Sigmoid colon (tissue), 7 donors: ENCODE data around the gene FBXL7. TPM values are rescaled to one million over a fixed set of nuclear protein-coding genes. Genes with fewer than 3 reads are reported as not detected.

Experiments used
- DNase-seq: peaks from one replicate; pipeline ENCODE4 v3.0.0-alpha.2; 2019
- H3K27ac ChIP-seq, 4 donors: fragments of 200-600 bp; sonication (generic); one replicate each; pipeline ENCODE4 v1.5.1; 2016 to 2019; ENCODE audit warnings: mild to moderate bottlenecking in 1 of 4
- H3K27me3 ChIP-seq, 3 donors: fragments of 200-600 bp; sonication (generic); one replicate each; pipeline ENCODE4 v1.5.1; 2019; ENCODE audit warnings: mild to moderate bottlenecking in 1 of 3
- H3K36me3 ChIP-seq, 4 donors: fragments of 200-600 bp; sonication (generic); one replicate each; pipeline ENCODE4 v1.5.1; 2016 to 2019
- H3K4me1 ChIP-seq, 4 donors: fragments of 200-600 bp; sonication (generic); one replicate each; pipeline ENCODE4 v1.5.1; 2017 to 2019
- H3K4me3 ChIP-seq, 4 donors: fragments of 200-600 bp; sonication (generic); one replicate each; pipeline ENCODE4 v1.5.1; 2017 to 2019; ENCODE audit warnings: mild to moderate bottlenecking in 2 of 4, moderate library complexity in 1 of 4
- H3K9me3 ChIP-seq, 4 donors: fragments of 200-600 bp in 3 of 4; sonication (generic) in 3 of 4; one replicate each; pipeline versions ENCODE4 v1.5.1 to v1.6.1; 2013 to 2019
- EP300 ChIP-seq, 4 donors: sonication (generic); formaldehyde crosslinking; IDR thresholded peaks; one replicate each; pipeline ENCODE4 v1.6.1; 2017; ENCODE audit warnings: antibody characterized with exemption in 4 of 4
- POLR2A ChIP-seq, 2 donors: fragments of 450-650 bp; IDR thresholded peaks; one replicate each; pipeline ENCODE4 v1.6.1; 2016; ENCODE audit warnings: antibody characterized with exemption in 2 of 2, mild to moderate bottlenecking in 2 of 2, moderate library complexity in 2 of 2
- POLR2AphosphoS5 ChIP-seq, 4 donors: sonication (generic); formaldehyde crosslinking; IDR thresholded peaks; one replicate each; pipeline ENCODE4 v1.6.1; 2017; ENCODE audit warnings: antibody characterized with exemption in 4 of 4
- WGBS, 2 donors: extraction: QIAGEN DNeasy Blood & Tissue Kit; methylation state at CpG; one replicate each; pipeline ENCODE4 v1.1.7; 2013; 5-methylcytosine and 5-hydroxymethylcytosine counted together
- intact Hi-C: fragments of 100-400 bp; cut with DNase I; formaldehyde crosslinking; loops from one replicate; pipeline ENCODE4 v1.15.1; 2023
- polyA plus RNA-seq, 3 donors: library from polyadenylated mRNA; stranded (reverse); fragments of 200-250 nt; gene quantifications; one replicate each; pipeline ENCODE4 v1.2.3, GENCODE V29; 2013
- total RNA-seq, 4 donors: library from RNA; depleted of rRNA; stranded (reverse); fragments of >200 nt; gene quantifications; one replicate each; pipeline ENCODE4 v1.1.0, GENCODE V29; 2016
- TF ChIP-seq, protein P1 (sequence below), 4 experiments: fragments of 450-650 bp in 3 of 4; fragments of 200-600 bp in 1 of 4; IDR thresholded peaks; one replicate each; pipeline ENCODE4 v1.5.1; 2016 to 2019; ENCODE audit warnings: antibody characterized with exemption in 4 of 4, mild to moderate bottlenecking in 3 of 4, moderate library complexity in 2 of 4
- donor health status: healthy with polysubstance abuse.
- donor health status: Bipolar disorder and iron deficiency.
- donor health status: healthy.

Gene FBXL7
- total and polyA plus RNA-seq, 7 donors = 0.92 to 44.3 (median 18.2) TPM

GRCh38 chr5:15493501-15493900 is 6.5 kb upstream of the FBXL7 start:
- H3K9me3 ChIP-seq = no peaks in the 10 kb centered on the region
- H3K4me1 ChIP-seq = no peaks in the 10 kb centered on the region
- no peak for DNase-seq
- H3K27me3 ChIP-seq = no peaks in the 10 kb centered on the region
- H3K4me3 ChIP-seq = no peak overlapping the region
- 45 to 90% methylated on average over 5 of the region's 5 CpGs for WGBS, 2 donors
- H3K27ac ChIP-seq = no peak overlapping the region
- no peak for TF ChIP-seq EP300 (IDR thresholded peaks at IDR 0.05)
- no peak for TF ChIP-seq POLR2A (IDR thresholded peaks at IDR 0.05)
- TF ChIP-seq, protein P1, sequence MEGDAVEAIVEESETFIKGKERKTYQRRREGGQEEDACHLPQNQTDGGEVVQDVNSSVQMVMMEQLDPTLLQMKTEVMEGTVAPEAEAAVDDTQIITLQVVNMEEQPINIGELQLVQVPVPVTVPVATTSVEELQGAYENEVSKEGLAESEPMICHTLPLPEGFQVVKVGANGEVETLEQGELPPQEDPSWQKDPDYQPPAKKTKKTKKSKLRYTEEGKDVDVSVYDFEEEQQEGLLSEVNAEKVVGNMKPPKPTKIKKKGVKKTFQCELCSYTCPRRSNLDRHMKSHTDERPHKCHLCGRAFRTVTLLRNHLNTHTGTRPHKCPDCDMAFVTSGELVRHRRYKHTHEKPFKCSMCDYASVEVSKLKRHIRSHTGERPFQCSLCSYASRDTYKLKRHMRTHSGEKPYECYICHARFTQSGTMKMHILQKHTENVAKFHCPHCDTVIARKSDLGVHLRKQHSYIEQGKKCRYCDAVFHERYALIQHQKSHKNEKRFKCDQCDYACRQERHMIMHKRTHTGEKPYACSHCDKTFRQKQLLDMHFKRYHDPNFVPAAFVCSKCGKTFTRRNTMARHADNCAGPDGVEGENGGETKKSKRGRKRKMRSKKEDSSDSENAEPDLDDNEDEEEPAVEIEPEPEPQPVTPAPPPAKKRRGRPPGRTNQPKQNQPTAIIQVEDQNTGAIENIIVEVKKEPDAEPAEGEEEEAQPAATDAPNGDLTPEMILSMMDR (IDR thresholded peaks at IDR 0.05) = no peak
- TF ChIP-seq POLR2AphosphoS5 (IDR thresholded peaks at IDR 0.05) = no peak
- intact Hi-C loops = no loop called here
- no peaks in the 10 kb centered on the region for H3K36me3 ChIP-seq

GRCh38 chr5:15495026-15495425 is 5.0 kb upstream of the FBXL7 start:
- intact Hi-C loops = no loop called here
- TF ChIP-seq POLR2A (IDR thresholded peaks at IDR 0.05) (no peak), POLR2AphosphoS5 (IDR thresholded peaks at IDR 0.05) (no peak), EP300 (IDR thresholded peaks at IDR 0.05) (no peak)
- TF ChIP-seq, protein P1 (IDR thresholded peaks at IDR 0.05) = no peak

DNA sequence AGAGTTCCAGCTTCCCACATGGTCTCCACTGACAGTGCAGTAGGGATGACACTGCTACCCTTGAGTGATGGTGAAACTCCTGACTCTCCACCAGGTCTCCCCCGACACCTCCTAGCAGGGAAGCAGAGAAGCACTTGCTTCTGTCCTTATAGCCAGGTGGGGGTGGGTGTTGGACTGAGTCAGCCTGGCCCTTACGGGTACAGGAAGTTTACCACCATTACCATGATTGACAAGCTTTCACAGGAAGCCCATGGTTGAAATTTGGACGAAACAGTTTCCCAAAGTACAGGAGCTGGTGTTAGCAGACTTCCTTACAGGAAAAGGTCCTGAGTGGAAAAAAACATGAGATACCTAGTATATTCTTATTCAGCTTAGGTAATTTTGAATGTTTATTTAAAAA is 3.1 kb upstream of the FBXL7 start:
- TF ChIP-seq, protein P1 (IDR thresholded peaks at IDR 0.05) = no peak
- TF ChIP-seq POLR2A (IDR thresholded peaks at IDR 0.05) (no peak), POLR2AphosphoS5 (IDR thresholded peaks at IDR 0.05) (no peak), EP300 (IDR thresholded peaks at IDR 0.05) (no peak)
- Histone ChIP-seq H3K36me3 (no peaks in the 10 kb centered on the region), H3K27ac (no peak overlapping the region), H3K4me1 (peaks cover 0 to 9% (median 2%) of the 10 kb centered on the region in 4 donors), H3K27me3 (no peaks in the 10 kb centered on the region), H3K9me3 (no peaks in the 10 kb centered on the region), H3K4me3 (no peak overlapping the region)
- WGBS, 2 donors = 44 to 46% methylated on average over 3 of the region's 3 CpGs
- DNase-seq = no peak
- intact Hi-C loops = no loop called here

More at GRCh38 chr5:15495026-15495425, 5.0 kb upstream of the FBXL7 start:
- H3K27me3 ChIP-seq = no peaks in the 10 kb centered on the region
- no peak overlapping the region for H3K27ac ChIP-seq
- peaks cover 0 to 7% (median 0%) of the 10 kb centered on the region in 4 donors for H3K4me1 ChIP-seq
- WGBS, 2 donors = 56 to 71% methylated on average over 6 of the region's 6 CpGs
- no peak overlapping the region for H3K4me3 ChIP-seq
- no peaks in the 10 kb centered on the region for H3K9me3 ChIP-seq
- H3K36me3 ChIP-seq = no peaks in the 10 kb centered on the region
- no peak for DNase-seq

- Histone ChIP-seq H3K4me3 (peak overlapping the region; percentile 81 to 88 (median 84)), H3K36me3 (no peaks in the 10 kb centered on the region), H3K27me3 (no peaks in the 10 kb centered on the region), H3K9me3 (no peaks in the 10 kb centered on the region), H3K27ac (peak overlapping the region; percentile 89 to 92 (median 91)), H3K4me1 (peaks cover 0 to 42% (median 21%) of the 10 kb centered on the region in 4 donors)
- 1 to 2% methylated on average over 61 of the region's 61 CpGs for WGBS, 2 donors
- TF ChIP-seq POLR2AphosphoS5 (IDR thresholded peaks at IDR 0.05) (peak in 3 of 4 donors; percentile 49 to 67 (median 63)), POLR2A (IDR thresholded peaks at IDR 0.05) (no peak), EP300 (IDR thresholded peaks at IDR 0.05) (no peak)
- intact Hi-C loops = loop anchor here (1.0 to 10.0 kb wide), 4 partner anchors 49 to 322 kb away; no protein-coding TSS in a partner anchor
- DNase-seq = peak; percentile 81
These were observed 483 bp downstream of the FBXL7 start for GRCh38 chr5:15500325-15501001.

DNA sequence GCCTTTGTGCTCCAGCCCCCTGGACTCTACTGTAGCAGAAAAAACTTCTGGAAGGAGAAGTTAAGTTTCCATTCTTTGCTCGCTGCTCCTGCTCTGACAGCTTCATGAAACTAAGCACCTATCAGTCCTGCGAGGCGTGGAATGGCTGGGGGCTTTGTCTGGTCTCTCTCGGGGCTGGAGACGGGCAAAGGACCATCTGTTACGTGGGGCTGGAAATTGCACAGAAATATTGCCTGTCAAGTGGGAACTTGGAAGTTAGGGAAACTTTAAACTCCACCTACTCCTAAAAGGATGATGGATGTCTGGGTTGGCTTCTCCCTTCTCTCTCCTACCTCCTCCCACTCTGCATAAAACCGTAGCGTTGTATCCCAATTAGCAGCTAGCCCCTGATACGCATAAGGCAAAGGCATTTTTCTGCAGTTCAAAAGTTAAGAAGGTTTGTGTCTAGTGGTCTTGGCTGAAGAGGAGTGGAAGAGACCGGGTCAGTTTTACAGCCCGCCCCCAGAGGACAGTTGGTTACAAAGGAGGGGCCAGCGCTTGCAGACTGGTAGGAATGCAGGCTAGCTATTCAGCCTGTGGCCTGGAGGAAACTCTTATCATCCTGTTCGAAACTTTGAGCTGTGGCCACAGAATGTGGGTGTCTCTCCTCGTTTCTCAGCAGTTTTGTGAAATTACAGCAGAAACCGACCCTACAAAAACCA is 1.3 kb downstream of the FBXL7 start:
- H3K36me3 ChIP-seq = no peaks in the 10 kb centered on the region
- peak overlapping the region; percentile 89 to 92 (median 91) for H3K27ac ChIP-seq
- 3 to 9% methylated on average over 15 of the region's 15 CpGs for WGBS, 2 donors
- DNase-seq = peak; percentile 77
- peak overlapping the region; percentile 81 to 88 (median 84) for H3K4me3 ChIP-seq
- no peaks in the 10 kb centered on the region for H3K9me3 ChIP-seq
- H3K4me1 ChIP-seq = peaks cover 0 to 44% (median 21%) of the 10 kb centered on the region in 4 donors
- TF ChIP-seq POLR2A (IDR thresholded peaks at IDR 0.05) (no peak), POLR2AphosphoS5 (IDR thresholded peaks at IDR 0.05) (peak in 1 of 4 donors; percentile 32), EP300 (IDR thresholded peaks at IDR 0.05) (no peak)
- TF ChIP-seq, protein P1 (IDR thresholded peaks at IDR 0.05) = peak in 3 of 4 experiments; percentile 14 to 37 (median 17)
- no peaks in the 10 kb centered on the region for H3K27me3 ChIP-seq
- intact Hi-C loops = loop anchor here (5.0 to 10.0 kb wide), 3 partner anchors 76 to 321 kb away; no protein-coding TSS in a partner anchor
